Measurements from ENCODE around the gene TNFAIP2.
"Not testable (repeated sequence)": the region's sequence is repeated elsewhere in the genome, so short reads cannot be mapped to it uniquely, and the experiment has no call there.

The TNFAIP2 gene

DNA sequence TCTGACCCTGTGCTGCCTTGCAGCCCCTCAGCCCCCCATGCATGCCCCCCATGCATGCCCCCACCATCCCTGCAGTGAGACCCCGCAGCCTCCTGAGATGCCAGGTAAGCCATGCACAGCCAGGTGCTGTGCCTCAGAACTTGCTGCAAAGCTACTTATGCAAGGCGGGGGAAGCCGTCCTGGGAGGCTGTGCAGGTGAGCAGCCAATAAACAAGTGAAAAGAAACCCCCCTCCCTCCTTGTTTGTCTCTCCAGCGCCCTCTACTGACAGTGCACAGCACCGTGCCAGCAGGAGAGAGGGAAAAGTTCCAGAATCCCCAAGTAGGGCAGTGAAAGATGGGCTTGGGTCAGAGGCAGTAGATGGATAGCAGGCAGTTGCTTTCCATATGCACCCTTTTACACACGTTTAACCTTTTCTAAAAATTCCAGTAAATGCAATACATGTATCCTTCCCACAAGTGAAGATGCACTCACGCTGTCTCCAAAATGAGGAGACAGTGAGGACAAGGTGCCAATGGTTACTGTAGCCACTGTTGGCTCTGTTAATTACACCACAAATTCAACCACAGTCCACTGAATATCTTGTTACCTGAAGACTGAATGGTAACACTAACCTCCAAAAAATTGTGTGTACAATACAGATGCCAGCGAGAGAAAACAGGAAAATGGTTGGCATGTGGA, 18.0 kb downstream of the TNFAIP2 start:
- no peaks in the 10 kb centered on the region for H3K9me3 Mint-ChIP-seq (ENCODE audit: low read depth)
- H3K36me3 Mint-ChIP-seq = no peaks in the 10 kb centered on the region
- no peak overlapping the region for H3K4me3 Mint-ChIP-seq
- no peak overlapping the region for H3K27ac Mint-ChIP-seq
- peaks cover 4% of the 10 kb centered on the region for H3K4me1 Mint-ChIP-seq (ENCODE audit: low read depth)
- H3K27me3 Mint-ChIP-seq = peaks cover 23% of the 10 kb centered on the region

DNA sequence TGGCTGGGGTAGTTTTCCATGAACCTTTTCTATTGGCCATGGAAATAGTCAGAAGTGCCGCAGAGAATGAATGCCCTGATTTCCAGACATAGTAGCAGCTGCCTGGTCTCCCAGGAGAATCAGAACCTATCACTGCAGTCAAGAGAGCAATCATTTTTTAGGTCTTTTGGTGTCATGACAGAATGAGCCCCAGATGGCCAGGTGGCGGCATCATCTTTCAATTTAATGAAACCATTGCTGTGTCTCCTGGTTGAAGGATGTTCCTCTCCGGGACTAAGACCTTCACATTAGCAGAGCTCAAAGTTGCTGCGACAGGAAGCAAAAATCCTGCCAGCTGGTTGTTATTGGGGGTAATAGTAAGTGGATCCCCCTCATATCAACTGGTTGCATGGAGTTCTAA, 18.8 kb downstream of the TNFAIP2 start:
- Mint-ChIP-seq H3K4me1 (ENCODE audit: low read depth) (peaks cover 4% of the 10 kb centered on the region), H3K9me3 (ENCODE audit: low read depth) (no peaks in the 10 kb centered on the region), H3K27ac (no peak overlapping the region), H3K4me3 (no peak overlapping the region), H3K27me3 (peaks cover 23% of the 10 kb centered on the region), H3K36me3 (no peaks in the 10 kb centered on the region)

DNA sequence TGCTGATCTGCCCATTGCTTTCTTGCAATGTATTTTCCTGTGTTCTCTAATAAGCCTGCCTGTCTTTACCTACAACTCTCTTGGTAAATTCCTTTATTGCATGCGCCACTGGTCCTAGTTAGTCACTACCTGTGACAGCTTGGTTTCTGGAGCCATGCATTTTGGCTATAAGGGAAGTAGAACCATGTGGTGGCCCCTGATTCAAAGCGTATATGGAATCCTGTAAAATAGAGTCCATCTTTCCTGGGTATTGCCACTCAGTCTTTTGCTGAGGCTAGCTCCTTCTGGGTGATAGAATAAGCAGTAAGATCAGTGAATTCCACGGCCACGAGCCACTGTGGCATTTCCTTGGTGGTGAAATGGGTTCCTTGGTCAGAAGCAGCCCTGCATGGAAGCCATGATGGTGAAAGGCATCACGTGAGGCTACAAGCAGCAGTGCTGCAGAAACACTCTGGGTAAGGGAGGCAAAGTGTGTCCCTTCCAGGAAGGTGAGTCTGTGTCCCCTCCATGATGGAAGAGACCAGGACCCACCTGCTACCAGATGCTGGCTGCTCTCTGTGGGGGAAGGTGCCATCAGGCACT, 19.6 kb downstream of the TNFAIP2 start:
- no peaks in the 10 kb centered on the region for H3K9me3 Mint-ChIP-seq (ENCODE audit: low read depth)
- H3K4me3 Mint-ChIP-seq = no peak overlapping the region
- peaks cover 4% of the 10 kb centered on the region for H3K4me1 Mint-ChIP-seq (ENCODE audit: low read depth)
- no peaks in the 10 kb centered on the region for H3K36me3 Mint-ChIP-seq
- H3K27me3 Mint-ChIP-seq = peaks cover 23% of the 10 kb centered on the region
- H3K27ac Mint-ChIP-seq = no peak overlapping the region

DNA sequence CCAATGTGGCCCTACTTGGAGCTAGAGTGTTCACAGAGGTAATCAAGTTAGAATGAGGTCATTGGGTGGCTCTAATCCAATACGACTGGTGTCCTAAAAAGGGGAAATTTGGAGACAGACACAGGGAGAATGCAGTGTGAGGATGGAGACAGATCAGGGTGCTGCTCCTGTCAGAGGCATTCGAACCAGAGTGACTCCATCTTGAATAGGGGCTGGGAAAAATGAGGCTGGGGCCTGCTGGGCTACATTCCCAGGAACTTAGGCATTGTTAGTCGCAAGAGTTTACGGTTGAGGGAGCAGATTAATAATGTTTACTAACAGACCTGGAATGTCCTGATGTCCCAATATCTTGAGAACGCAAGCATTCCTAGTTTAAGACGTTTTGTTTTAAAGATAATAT, 20.2 kb downstream of the TNFAIP2 start:
- Mint-ChIP-seq H3K27me3 (peaks cover 23% of the 10 kb centered on the region), H3K27ac (no peak overlapping the region)

DNA sequence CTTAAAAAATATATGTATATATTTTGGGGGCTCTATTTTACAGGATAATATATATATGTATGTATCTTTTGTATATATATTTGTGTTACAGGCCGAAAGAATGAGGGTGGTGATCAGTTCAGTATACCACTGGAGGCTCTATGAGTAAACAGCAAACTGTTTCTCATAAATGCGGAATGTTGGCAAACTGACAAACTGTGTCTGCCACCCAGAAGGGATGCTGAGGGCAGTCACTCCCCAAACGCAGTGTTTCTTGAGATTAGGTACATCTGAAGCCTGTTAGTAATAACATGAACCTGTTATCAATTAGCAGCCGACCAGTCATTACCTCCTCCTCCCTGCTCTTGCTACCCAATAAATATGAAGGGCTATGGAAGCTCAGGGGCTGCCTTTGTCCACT, 20.8 kb downstream of the TNFAIP2 start:
- no peak overlapping the region for H3K4me3 Mint-ChIP-seq
- H3K9me3 Mint-ChIP-seq (ENCODE audit: low read depth) = no peaks in the 10 kb centered on the region
- peaks cover 23% of the 10 kb centered on the region for H3K27me3 Mint-ChIP-seq
- no peak overlapping the region for H3K27ac Mint-ChIP-seq
- no peaks in the 10 kb centered on the region for H3K36me3 Mint-ChIP-seq
- peaks cover 4% of the 10 kb centered on the region for H3K4me1 Mint-ChIP-seq (ENCODE audit: low read depth)

More for the DNA sequence above, 20.2 kb downstream of the TNFAIP2 start:
- H3K36me3 Mint-ChIP-seq = no peaks in the 10 kb centered on the region
- H3K4me1 Mint-ChIP-seq (ENCODE audit: low read depth) = peaks cover 4% of the 10 kb centered on the region
- no peaks in the 10 kb centered on the region for H3K9me3 Mint-ChIP-seq (ENCODE audit: low read depth)
- no peak overlapping the region for H3K4me3 Mint-ChIP-seq

DNA sequence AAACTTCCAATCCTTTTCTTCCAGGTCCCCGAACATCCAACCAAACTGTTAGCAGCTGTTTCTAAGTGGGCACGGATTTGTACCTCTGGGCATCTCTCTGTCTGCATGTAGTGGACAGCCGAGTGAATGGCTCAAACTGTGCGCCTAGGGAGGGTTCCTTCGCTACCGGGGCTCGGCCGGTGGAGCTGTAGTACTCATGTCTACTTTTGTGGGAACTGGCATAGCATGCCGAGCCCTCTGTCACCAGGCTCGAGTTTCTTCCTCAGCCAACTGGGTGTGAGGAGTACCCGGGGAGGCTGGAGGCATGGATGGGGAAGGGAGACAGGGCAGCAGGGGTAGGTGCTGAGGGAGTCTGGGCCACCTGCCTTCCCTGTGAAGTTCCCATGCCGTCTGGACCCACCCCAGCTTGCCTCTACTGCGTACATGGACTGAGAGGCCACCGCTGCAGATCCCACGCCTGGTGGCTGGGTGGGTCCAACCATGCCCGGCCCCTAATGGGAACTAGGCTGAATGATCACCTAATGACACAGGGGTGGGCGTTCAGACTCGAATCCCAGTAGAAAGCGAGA, 23.0 kb downstream of the TNFAIP2 start:
- H3K36me3 Mint-ChIP-seq = no peaks in the 10 kb centered on the region
- no peak overlapping the region for H3K4me3 Mint-ChIP-seq
- no peaks in the 10 kb centered on the region for H3K9me3 Mint-ChIP-seq (ENCODE audit: low read depth)
- H3K27me3 Mint-ChIP-seq = peaks cover 22% of the 10 kb centered on the region
- H3K27ac Mint-ChIP-seq = no peak overlapping the region
- H3K4me1 Mint-ChIP-seq (ENCODE audit: low read depth) = no peaks in the 10 kb centered on the region

DNA sequence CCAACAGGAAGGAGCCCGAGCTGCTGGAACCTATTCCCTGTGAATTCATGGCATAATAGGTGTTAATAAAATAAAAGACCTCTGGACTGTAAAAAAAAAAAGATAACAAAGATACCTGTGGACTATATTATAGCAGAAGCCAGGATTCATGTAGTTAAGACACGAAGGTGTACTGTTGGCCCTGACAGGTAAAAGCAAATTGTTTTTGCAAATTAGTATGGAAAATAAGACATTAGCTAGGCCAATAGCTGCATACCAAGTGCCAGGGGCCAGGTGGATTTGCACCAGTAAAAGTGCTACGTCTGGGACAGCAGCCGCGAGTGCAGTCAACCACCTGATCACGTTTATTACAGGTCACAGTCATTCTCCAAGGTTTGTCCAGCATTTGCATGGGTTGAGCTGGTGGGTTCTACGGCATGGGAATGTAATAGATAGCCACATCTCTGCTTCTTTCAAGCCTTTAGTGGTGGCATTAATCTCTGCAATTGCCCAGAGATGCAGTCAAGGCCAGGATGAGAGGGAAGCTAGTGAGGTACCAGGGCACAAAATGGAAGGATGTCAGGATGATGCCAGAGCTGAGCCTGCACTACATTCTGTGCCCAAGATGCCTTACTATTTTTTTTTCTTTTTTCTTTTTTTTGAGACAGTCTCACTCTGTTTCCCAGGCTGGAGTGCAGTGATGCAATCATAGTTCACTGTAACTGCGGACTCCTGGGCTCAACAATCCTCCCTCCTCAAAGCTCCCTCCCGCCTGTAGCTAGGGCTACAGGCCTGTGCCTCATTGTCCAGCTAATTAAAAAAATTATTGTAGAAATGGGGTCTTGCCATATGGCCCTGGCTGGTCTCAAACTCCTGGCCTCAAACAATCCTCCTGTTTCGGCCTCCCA, 26.3 kb downstream of the TNFAIP2 start:
- Mint-ChIP-seq H3K27me3 (peaks cover 5% of the 10 kb centered on the region), H3K4me3 (no peak overlapping the region), H3K4me1 (ENCODE audit: low read depth) (no peaks in the 10 kb centered on the region), H3K36me3 (no peaks in the 10 kb centered on the region), H3K27ac (no peak overlapping the region), H3K9me3 (ENCODE audit: low read depth) (no peaks in the 10 kb centered on the region)

DNA sequence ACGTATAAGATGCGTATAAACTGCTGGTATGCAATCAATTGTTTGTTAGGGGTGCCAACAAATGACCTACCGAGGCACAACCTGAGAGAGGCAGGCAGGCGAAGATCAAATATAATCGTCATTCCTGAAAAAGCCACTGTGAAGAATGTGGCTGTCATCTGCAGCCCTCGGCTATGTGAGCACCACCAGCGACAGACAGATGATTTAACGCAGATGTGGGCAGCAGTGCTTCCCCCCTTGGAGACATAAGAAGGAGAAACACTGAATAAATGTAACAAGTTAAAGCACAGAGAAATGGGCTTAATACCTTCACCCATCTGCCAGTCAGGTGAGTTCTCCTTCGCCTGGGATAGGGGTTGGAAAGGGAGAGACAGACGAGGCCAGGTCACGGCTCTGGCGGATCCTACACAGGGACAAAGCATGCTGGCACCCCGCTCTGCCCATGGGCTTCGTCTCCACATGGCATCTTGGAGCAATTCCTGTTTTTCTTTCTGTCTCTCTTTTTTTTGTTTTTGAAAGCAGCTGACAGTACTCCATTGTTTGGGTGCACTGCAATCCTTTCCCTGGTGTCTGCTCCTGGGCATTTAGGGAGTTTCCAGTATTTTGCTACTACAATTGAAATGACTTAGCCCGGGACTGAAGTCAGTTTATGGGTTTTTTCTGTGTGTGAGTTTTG, 28.1 kb downstream of the TNFAIP2 start:
- H3K9me3 Mint-ChIP-seq (ENCODE audit: low read depth) = no peaks in the 10 kb centered on the region
- H3K36me3 Mint-ChIP-seq = no peaks in the 10 kb centered on the region
- H3K4me3 Mint-ChIP-seq = no peak overlapping the region
- H3K27ac Mint-ChIP-seq = no peak overlapping the region
- H3K27me3 Mint-ChIP-seq = peaks cover 2% of the 10 kb centered on the region
- no peaks in the 10 kb centered on the region for H3K4me1 Mint-ChIP-seq (ENCODE audit: low read depth)

DNA sequence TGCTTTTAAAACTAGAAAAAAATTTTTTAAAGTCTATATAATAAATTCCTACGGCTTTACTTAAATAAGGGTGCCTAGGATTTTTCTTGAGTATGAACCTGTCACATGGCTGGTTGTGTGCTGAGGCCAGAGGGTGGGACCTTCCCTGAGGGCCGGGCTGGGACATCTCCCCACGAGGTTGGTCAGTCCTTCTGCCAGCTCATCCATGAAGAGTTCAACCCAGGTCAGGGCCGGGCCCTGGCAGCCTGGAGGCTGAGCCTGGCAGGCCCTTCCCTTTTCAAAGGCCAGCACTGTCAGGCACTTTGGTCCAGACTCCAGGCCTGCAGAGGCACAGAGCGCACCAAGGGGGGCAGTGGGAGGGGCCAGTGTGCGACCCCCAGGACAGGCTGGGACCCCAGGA, 31.7 kb downstream of the TNFAIP2 start:
- Mint-ChIP-seq H3K27me3 (no peaks in the 10 kb centered on the region), H3K27ac (no peak overlapping the region)

DNA sequence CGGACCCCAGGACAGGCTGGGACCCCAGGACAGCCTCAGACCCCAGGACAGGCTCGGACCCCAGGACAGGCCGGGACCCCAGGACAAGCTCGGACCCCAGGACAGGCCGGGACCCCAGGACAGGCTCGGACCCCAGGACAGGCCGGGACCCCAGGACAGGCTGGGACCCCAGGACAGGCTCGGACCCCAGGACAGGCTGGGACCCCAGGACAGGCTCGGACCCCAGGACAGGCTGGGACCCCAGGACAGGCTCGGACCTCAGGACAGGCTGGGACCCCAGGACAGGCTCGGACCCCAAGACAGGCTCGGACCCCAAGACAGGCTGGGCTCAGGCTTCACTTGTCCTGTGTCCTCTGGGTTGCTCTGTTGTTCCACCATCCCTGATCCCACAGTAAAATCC, 32.2 kb downstream of the TNFAIP2 start:
- H3K9me3 Mint-ChIP-seq (ENCODE audit: low read depth); H3K4me1 Mint-ChIP-seq (ENCODE audit: low read depth); H3K36me3 Mint-ChIP-seq; H3K27ac Mint-ChIP-seq; H3K27me3 Mint-ChIP-seq; H3K4me3 Mint-ChIP-seq: not testable (repeated sequence)

More for the DNA sequence above, 31.7 kb downstream of the TNFAIP2 start:
- Mint-ChIP-seq H3K9me3 (ENCODE audit: low read depth) (no peaks in the 10 kb centered on the region), H3K4me1 (ENCODE audit: low read depth) (peaks cover 6% of the 10 kb centered on the region), H3K4me3 (no peak overlapping the region), H3K36me3 (no peaks in the 10 kb centered on the region)

DNA sequence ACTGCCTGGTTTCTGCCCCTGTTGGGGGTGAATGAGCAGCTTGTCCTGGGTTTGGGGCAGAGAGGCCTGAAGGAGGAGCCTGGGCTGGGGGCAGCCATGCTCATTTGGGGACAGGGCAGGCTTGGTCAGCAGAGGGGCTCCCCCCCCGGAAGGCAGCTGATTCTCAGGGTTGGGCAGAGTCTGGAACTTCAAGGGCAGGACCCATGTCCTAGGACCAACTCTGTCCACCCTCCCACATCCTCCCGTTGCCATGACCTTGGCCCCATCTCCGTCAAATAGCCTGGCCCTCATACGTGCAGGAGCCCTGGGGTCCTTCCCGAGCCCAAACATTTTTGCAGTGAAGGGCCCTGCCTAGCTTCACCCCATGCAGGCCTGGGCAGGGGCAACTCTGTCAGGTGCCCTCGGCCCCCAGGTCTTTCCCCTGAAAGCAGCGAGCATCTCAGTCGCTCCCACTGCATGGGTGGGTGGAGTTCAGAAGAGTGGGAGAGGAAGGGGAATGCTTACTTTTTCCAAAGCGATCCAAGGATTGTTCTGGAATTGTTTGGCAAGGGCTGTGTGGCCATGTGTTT, 32.6 kb downstream of the TNFAIP2 start:
- no peaks in the 10 kb centered on the region for H3K36me3 Mint-ChIP-seq
- H3K9me3 Mint-ChIP-seq (ENCODE audit: low read depth) = no peaks in the 10 kb centered on the region
- H3K27me3 Mint-ChIP-seq = no peaks in the 10 kb centered on the region
- no peak overlapping the region for H3K27ac Mint-ChIP-seq
- H3K4me3 Mint-ChIP-seq = no peak overlapping the region
- H3K4me1 Mint-ChIP-seq (ENCODE audit: low read depth) = peaks cover 8% of the 10 kb centered on the region

DNA sequence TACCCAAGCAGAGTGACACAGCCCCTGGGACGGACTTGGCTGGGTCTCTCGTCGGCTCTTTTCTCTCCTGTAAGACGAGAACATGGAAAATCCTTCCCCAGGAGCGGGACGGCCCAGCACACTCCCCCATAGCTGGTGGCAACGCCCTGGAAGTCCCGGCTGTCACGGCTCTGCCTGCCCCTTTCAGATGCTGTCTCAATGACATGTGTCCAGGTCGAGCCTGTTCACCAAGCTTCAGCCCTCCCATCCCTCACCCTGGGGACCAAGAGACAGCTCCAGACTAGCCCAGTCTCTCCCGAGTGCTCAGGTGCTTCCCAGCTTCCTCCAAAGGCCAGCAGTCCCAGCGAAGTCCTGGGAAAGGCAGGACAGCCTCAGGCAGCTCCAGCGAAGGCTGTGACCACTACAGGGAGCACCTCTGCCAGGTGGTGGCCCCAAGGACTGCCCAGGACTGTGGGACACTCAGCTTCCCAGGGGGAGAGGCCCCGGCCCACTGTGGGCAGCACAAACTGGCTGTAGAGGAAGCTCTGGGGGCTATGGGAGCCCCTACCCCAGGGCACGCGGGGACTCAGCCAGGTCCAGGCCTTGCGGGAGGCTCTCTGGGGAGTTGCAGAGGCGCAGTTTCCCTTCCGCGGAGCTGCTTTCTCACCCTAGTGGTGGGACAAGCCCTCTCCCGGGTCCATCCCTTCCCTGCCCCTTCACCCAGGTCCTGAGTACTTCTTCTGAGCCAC, 33.6 kb downstream of the TNFAIP2 start:
- peaks cover 11% of the 10 kb centered on the region for H3K4me1 Mint-ChIP-seq (ENCODE audit: low read depth)
- H3K27me3 Mint-ChIP-seq = no peaks in the 10 kb centered on the region
- H3K27ac Mint-ChIP-seq = no peak overlapping the region
- no peaks in the 10 kb centered on the region for H3K9me3 Mint-ChIP-seq (ENCODE audit: low read depth)
- H3K36me3 Mint-ChIP-seq = no peaks in the 10 kb centered on the region
- H3K4me3 Mint-ChIP-seq = no peak overlapping the region

DNA sequence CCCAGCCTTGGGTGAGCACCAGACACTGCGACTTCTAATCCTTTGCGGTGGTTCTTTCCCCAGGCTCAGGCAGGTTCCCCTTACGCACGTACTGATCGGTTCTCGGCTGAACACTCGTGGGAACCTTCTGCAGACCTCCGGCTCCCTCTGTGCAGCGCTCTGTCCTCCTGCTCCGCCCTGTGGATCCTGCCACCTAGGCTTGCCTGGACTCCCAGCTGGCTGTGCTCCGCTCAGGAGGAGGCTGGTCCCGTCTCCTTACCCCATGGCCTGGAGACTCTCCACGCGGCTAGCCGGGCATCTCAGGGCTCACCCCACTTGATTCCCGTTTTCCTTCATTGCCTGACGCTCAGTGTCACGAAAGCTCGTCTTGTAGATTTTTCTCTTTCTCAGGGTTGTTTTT, 34.7 kb downstream of the TNFAIP2 start:
- Mint-ChIP-seq H3K9me3 (ENCODE audit: low read depth) (no peaks in the 10 kb centered on the region), H3K4me1 (ENCODE audit: low read depth) (peaks cover 11% of the 10 kb centered on the region), H3K27ac (no peak overlapping the region), H3K4me3 (no peak overlapping the region), H3K27me3 (no peaks in the 10 kb centered on the region), H3K36me3 (no peaks in the 10 kb centered on the region)

DNA sequence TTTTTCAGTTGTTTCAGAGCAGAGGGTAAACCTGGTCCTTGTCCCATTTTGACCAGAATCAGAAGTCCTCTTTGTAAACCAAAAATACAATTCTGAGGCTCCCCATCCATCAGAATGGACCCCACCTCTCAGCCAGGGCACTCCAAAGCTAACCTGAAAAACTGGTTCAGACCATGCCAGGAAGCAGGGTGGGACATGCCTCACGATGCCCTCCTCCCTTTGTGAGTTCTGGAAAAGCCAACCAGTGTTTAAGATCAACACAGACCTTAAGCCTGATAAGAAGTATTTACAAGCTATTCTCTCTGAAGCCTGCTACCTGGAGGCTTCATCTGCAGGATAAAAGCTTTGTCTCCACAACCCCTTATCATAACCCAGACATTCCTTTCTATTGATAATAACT, 35.4 kb downstream of the TNFAIP2 start:
- Mint-ChIP-seq H3K27me3 (no peaks in the 10 kb centered on the region), H3K36me3 (no peaks in the 10 kb centered on the region), H3K27ac (no peak overlapping the region), H3K4me3 (no peak overlapping the region), H3K4me1 (ENCODE audit: low read depth) (peaks cover 11% of the 10 kb centered on the region), H3K9me3 (ENCODE audit: low read depth) (no peaks in the 10 kb centered on the region)

Data from activated naive CD8-positive, alpha-beta T cell (primary cell).